ENCODE measurements around the gene A3GALT2.
"Not testable (repeated sequence)": the region's sequence is repeated elsewhere in the genome, so short reads cannot be mapped to it uniquely, and the experiment has no call there.

Gene A3GALT2

DNA sequence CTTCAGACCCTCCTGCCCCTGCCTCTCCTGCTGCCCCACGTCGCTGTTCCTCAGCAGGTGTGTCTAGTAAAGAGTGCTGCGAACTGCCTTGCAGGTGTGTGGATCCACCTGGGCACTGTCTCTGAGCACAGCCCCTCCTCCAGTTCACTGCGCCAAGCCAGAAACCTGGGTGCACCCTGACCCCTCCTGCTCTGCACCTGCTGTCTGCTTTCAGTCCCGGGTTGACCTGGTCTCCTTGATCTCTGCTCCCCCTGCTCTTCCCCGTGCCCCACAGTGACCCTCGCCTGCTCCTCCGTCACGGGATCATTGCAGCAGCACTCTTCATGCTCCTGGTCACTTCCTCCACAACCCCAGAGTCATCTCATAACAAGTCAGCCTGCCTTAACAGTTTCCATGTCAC is 6.5 kb downstream of the A3GALT2 start:
- DNase-seq (ENCODE audit: low spot score) = no peak

DNA sequence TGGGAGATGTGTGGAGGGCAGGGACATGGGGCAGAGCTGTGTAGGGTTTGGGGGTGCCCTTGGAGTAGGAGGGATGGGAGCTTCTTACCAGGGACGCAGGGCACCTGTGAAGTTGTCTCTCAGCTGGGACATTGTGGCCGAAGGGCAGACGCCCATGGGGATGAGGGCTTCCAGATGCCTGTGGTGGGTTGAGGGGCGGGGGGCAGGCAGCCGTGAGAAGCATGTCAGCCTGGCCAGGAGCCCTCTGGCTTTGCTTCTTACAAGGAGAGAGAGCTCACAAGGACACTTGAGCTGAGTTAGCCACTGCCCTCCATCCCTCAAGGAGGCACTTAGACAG is 8.5 kb downstream of the A3GALT2 start:
- DNase-seq (ENCODE audit: low spot score) = no peak

DNA sequence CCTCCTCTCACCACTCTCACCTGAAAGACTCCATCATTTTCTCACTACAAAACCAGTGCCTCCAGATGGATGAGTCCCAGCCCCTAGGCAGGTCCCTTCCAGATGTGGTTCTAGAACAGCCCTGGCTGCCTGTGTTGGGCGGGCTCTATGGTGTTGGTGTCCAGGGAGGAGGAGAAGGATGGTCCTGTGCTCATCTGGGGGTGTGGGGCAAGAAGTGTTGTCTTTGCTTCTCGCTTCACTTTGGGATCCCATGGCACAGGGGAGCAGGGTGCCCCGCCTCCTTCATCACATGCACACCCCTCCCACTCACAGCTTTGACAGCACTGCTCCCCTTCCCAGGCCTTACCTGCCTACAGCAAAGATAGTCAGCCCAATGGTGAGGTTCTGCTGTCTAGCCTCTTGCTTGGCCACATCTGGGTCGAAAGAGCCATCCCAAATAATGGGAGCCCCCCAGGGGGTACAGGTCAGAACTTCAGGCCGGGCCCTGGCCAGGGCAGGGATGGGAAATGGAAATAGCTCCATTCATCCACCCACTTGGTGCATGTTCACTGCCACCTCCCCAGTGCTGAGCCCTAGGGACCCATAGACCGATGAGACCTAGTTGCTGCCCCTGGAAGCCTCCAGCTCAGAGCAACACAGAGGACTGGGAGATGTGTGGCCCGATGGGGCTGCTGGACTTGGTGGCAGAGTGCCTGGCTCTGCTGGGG is 9.0 kb downstream of the A3GALT2 start:
- DNase-seq (ENCODE audit: low spot score) = no peak

DNA sequence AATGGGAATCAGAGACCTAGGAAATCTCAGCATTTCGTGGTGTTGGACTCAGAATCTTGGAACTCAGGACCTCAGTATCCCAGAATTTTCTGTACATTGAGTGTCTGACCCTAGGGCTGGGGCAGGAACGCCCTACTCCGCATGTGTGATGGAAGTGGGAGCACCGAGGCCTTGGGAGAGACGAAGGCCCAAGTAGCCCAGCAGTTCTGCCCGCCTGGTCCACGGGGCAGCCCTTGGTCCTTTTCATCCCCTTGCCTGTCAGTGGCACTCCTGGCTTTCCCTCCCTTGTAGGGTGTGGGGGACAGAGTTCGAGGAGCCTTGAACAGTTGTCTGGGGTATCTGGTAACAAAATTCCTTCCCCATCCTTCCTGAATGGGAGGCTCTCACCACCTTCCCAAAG is 10.2 kb downstream of the A3GALT2 start:
- no peak for DNase-seq (ENCODE audit: low spot score)

DNA sequence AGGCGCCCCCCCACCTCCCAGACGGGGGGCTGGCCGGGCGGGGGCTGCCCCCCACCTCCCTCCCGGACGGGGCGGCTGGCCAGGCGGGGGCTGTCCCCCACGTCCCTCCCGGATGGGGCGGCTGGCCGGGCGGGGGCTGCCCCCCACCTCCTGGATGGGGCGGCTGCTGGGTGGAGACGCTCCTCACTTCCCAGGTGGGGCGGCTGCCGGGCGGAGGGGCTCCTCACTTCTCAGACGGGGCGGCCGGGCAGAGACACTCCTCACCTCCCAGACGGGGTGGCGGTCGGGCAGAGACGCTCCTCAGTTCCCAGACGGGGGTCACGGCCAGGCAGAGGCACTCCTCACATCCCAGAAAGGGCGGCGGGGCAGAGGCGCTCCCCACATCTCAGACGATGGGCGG is 11.5 kb downstream of the A3GALT2 start:
- not testable (repeated sequence) for DNase-seq (ENCODE audit: low spot score)

DNA sequence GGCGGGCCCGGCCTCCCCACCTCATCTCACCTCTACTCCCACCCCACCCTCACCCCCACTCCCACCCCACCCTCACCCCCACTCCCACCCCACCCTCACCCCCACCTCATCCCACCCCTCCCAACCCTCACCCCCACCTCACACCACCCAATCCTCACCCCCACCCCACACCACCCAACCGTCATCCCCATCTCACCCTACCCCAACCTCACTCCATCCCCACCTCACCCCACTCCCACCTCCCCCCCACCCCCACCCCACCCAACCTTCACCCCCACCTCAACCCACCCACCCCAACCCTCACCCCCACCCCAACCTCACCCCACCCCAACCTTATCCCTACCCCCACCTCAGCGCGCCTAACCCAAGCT is 13.4 kb downstream of the A3GALT2 start:
- DNase-seq (ENCODE audit: low spot score) = no peak

DNA sequence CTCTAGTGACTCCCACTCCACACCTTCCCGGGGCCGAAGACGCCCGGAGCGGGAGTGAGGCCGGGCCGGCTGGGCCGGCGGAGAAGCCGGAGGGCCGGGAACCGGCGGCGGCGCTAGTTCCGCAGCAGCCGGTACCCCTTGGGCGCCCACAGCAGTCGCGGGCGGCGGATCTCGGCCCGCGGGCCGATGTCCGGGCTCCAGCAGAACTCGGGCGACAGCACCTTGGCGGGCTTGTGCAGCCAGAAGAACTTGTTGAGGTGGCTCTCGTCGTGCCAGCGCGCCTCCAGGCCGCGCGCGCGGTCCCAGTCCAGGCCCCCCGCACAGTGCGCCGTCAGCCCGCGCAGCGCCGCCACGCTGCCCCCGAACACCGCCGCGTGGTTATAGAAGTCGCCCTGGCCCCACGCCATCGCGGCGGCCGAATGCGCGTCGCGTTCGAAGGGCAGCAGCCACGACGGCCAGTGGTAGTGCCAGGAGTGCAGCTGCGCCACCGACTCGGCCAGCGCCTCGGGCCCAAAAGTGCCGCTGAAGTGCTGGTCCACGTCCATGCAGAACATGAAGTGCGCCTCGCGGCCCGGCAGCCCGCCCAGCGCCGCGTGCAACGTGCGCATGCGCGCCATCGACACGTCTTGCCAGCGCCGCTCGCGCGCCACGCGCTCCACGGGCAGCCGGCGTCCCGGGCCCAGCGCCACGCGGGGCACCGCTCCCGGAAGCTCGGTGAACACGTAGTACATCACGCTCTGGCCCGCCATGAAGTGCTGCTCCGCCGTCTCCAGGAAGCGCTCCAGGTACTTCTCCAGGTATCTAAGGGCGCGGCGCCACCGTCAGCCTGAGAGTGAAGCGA is 14.0 kb downstream of the A3GALT2 start:
- no peak for DNase-seq (ENCODE audit: low spot score)

DNA sequence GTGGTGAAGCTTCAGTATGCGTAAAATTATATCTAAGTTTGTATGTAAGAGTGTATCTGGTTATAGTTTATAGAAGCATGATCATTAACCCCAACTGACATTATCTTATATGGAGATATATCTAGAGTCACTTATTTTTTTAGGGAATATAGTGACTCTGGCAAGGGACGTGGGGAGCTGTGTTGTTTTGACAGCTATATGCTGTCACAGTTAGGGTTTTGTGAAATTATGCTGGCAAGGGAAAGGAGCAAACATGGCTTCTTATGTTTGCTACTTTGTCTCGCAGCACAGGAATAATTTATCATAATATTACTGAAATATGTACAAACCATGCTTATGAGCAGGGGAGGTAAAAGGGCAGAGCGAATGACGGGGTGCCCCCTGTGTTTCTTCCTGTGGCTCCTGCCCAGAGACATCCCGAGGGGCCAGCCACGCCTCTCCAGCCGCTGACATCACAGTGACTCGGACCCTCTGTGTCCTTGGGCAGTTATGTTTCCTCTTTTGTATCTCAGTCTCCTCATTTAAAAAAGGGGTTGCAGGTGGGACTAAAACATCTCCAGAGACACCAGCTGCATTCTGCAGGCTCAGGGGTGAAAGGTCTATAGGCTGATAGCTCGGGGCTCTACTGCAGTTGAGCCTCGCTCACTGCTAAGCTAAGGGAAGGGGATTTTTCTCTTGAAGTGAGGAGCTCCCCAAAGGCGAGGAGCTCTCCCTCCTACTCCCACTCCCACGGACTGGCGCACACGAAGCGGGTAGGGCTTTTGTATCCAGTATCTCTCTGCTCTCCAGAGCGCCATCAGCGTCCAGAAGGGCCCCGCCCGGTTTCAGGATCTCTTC is 14.9 kb downstream of the A3GALT2 start:
- DNase-seq (ENCODE audit: low spot score) = no peak

DNA sequence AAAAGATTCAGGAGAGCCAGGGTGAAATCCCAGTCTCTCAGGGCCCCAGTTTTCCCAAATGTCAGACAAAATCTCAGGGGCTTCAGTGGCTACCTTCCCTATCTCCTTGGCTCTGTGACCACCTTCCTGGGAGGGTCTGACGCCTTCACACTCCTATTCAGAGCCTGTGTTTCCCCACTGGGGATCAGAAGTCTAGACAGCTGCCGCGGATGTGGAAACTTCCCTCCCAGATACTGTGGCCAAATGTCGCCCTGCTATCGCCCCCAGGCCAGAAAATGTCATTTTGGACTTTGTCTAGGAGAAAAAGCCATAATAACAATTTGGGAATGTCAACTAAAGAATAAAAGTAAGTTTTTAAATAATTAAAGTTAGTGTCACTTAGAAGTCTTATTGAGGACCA is 15.9 kb downstream of the A3GALT2 start:
- DNase-seq (ENCODE audit: low spot score) = no peak

DNA sequence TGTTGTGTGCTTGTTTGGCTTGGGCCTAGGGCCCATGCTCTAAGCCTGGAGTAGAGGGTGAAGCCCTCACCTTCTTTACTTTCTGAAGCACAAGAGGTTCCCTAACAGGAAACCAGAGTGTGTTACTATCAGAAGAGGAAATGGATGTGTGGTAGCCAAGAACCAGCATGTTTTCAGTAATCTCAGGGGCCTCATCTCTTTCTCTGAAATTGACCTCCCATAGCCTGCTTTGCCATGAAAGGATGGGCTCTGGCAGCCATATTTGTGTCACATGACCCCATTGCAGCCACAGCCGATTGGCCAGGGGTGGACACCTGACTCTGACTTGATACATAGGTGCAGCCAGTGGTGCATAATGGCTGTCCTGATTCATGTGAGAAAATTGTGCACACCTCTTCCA is 18.6 kb downstream of the A3GALT2 start:
- DNase-seq (ENCODE audit: low spot score) = no peak

DNA sequence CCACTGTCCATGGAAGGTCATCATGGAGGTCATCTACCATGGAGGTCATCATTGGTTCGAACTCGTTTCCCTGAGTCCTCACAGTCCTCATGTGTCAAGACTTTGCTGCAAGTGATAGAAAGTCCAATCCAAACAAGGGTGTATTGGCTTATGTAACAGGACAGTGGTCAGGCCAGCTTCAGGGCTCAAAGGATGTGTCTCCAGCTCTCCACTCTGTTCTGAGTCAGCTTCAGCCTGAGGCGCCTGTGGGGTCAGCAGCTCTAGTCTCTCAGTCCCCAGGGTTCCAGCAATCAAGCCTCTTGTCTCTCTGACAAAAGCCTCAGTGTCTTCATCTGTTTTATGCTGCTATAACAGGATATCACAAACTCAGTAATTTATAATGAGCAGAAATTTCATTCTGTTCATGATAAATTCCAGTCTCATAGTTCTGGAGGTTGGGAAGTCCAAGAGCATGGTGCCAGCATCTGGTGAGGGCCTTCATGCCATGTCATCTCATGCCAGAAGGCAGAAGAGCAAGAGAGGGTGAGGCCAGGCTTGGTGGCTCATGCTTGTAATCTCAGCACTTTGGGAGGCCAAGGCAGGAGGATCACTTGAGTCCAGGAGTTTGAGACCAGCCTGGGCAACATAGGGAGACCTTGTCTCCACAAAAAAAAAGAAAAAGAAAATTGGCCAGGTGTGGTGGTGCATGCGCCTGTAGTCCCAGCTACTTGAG is 19.5 kb downstream of the A3GALT2 start:
- no peak for DNase-seq (ENCODE audit: low spot score)

DNA sequence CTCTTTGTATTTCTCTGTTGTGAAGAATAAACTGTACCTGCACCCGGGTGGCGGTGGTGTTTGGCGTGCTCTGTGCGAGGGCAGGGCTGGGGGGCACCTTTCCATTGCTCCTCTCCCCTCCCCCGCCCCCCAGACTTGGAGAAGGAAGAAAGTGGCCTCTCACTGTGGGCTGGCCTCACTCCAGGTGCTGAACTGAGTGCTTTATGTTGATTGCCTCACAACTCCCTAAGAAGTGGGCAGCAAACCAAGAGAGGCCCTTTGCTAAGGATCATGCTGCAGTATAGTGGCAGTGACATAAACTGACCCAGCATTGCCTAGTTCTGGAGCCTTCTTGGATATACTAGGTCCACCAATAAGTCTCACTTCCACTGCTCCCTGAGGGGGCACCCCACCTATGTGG is 20.2 kb downstream of the A3GALT2 start:
- no peak for DNase-seq (ENCODE audit: low spot score)

DNA sequence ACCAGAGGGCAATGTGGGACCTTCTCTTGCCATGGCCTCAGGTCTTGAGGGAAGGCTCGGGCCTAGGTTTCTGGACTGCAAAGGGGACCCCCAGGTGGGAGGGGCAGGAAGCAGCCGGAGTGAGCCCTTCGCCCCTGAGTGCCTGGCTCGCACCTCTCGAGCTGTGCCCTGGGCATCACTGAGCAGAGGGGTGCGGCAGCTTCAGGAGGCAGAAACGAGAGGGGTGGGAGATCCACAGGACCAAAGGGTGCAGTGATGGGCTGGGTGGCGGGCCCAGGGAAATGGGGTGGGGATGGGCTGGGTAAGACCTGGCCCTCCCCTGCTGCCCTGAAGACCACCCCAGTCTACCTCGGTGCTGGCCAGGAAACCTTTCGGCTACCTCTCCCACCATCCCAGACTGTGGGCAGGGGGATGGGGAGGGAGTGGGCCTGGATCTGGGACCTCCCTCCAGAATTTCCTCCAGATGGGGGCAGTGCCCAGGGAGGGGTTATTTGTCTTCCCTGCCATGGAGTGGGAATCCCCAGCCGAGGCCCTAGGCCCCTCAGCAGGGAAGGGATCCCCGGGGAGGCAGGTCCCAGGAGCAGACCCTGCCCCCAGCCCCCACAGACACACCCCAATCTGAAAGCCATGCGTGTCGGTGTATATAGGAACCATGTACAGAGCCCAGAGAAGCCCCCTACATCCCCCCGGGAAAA is 21.3 kb downstream of the A3GALT2 start:
- DNase-seq (ENCODE audit: low spot score) = no peak

DNA sequence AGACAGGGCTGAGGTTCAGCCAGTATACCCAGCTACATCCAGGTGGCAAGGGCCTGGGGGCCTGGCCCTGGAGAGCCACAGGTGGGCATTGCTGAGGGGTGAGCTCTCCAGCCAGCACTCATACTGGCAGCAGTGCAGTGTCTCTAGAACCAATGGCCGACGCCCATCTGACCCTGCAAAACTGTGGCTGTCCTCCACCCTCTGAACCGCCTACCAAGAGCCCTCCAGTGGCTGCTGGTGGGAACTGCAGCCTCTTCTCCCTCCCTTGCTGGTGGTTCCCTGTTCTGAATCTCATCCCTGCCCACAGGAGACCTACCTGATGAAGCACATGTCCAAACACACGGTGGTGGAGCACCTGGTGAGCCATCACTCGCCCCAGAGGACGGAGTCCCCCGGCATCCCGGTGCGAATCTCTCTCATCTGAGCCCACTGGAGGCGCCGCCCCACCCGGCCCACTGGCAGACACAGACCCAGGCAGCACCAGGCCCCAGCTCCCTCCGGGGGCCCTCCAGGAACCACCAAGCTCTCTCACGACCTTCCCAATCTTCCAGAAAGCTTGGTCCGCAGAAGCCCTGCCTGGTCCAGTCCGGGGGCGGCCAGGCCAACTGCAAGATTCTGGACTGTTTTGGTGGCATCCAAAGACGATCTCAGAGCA is 22.1 kb downstream of the A3GALT2 start:
- no peak for DNase-seq (ENCODE audit: low spot score)

DNA sequence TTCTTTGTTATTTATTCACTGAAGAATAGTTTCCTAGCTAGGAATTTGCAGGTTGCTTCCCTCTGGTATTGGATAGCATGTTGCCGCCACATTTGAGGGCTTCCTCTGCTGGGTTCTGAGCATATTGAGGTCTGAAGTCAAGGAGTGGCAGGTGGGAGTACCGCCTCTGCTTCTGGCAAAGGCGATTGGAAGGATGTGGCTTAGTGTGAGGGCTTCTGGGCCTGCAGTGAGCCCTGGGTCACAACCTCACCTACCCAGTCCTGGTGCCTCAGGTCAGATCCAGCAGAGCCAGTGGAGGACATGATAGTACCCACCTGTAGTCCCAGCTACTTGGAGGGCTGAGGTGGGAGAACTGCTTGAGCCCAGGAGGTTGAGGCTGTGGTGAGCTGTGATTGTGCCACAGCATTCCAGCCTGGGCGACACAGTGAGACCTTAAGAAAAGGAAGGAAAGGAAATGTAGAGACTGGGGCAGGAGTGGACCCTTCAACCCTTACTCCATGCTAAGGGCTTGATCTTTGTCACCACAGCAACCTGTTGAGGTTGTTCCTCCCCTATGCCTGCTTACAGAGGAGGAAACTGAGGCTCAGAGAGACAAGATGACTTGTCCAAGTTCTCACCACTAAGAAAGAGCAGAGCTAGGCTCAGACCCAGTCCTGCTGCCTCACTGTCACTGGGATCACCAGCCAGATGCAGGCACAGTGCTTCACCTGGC is 22.8 kb downstream of the A3GALT2 start:
- no peak for DNase-seq (ENCODE audit: low spot score)

DNA sequence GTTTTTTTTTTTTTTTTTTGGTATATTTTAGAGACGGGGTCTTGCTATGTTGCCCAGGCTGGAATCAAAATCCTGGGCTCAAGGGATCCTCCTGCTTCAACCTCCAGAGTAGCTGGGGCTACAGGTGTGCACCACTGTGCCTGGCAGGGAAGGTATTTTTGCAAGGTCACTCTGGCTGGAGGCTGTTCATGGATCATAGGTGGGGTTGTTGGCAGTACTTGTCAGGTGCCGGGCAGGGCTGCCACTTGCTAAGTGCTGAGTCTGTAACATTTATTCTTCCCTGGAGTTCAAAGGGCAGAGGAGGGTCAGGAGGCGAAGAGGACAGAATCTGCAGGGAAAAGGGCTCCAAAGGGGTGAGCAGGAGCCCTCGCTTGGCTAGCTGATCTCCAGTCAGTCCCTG is 24.1 kb downstream of the A3GALT2 start:
- DNase-seq (ENCODE audit: low spot score) = no peak

DNA sequence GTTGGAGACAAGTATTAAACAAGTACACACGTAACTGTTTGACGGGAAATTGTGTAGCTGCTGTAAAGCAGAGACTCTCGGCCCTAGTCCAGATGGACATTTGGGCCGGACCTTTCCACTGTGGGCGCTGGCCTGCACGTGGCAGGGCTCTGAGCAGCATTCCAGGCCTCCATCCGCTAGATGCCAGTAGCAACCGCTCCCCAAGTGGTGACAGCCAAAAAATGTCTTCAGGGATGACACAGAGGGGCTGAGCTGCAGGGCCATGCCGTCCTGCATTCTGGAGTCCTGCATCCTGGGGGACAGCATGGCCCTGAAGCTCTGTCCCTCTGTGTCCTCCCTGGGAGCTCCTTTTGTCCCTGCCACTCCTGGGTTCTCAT is 24.8 kb downstream of the A3GALT2 start:
- DNase-seq (ENCODE audit: low spot score) = no peak

DNA sequence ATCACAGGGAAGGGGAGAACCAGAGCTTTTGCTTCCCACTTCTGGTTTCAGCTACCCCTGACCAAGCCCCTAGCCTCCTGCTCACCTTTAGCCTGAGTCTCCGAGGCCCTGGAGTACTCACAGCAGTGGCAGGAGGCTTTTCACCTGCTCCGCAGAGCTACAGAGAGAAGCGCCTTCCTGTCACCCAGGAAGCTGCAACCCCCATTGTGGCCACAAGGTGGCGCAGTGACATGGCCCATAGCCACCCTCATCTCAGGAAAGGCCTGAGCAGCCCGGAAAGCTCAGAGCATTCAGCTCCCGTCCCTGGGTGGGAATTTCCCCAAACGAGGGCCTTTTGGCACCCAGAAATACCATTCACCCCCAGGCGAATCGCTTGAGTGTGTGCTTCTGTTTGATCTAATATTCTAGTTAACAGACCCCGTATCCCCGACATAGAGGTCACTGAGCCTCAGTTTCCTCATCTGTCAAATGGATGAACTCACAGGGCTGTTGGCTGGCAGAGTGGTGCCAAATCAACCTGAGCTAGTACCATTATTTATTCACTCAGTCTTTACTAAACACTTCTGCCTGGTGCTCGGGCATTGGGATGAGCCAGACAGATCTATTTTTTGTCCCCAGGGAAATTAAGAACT is 25.3 kb downstream of the A3GALT2 start:
- DNase-seq (ENCODE audit: low spot score) = peak; percentile 87

DNA sequence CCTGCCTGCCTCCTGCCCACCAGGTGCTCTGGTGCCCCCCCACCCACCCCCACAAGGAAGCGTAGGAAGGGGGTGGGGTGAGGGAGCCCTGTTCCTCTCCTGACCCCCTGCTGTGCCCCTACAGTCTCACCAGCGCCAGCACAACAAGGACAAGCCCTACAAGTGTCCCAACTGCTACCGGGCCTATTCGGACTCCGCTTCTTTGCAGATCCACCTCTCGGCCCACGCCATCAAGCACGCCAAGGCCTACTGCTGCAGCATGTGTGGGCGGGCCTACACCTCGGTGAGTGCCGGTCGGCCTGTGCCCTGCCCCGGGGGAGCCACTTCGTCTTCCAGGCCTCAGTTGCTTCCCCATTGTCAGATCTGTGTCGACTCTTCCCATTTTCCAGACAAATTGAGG is 25.9 kb downstream of the A3GALT2 start:
- no peak for DNase-seq (ENCODE audit: low spot score)

All from left forelimb (tissue), 1 donor.